C4-2B (cell line): Measurements from ENCODE around the gene ARFIP2.

ENCODE experiments used
- ZFX ChIP-seq: fragments of 450-650 bp; IDR thresholded peaks from 2 replicates; pipeline ENCODE4 v1.6.1; 2017
- TF ChIP-seq, protein P1 (sequence below): fragments of 450-650 bp; conservative IDR thresholded peaks from 2 replicates; pipeline ENCODE4 v1.5.1; 2017; ENCODE audit warnings: mild to moderate bottlenecking

DNA sequence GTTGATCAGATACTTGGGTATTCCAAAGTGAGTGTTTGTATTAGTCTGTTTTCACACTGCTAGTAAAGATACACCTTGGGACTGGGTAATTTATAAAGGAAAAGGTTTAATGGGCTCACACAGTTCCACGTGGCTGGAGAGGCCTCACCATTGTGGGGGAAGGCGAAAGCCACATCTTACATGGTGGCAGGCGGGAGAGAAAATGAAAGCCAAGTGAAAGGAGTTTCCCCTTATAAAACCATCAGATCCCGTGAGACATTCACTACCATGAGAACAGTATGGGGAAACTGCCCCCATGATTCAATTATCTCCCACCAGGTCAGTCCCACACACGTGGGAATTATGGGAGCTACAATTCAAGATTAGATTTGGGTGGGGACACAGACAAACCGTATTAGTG lies 7.2 kb upstream of the ARFIP2 start:
- TF ChIP-seq, protein P1, sequence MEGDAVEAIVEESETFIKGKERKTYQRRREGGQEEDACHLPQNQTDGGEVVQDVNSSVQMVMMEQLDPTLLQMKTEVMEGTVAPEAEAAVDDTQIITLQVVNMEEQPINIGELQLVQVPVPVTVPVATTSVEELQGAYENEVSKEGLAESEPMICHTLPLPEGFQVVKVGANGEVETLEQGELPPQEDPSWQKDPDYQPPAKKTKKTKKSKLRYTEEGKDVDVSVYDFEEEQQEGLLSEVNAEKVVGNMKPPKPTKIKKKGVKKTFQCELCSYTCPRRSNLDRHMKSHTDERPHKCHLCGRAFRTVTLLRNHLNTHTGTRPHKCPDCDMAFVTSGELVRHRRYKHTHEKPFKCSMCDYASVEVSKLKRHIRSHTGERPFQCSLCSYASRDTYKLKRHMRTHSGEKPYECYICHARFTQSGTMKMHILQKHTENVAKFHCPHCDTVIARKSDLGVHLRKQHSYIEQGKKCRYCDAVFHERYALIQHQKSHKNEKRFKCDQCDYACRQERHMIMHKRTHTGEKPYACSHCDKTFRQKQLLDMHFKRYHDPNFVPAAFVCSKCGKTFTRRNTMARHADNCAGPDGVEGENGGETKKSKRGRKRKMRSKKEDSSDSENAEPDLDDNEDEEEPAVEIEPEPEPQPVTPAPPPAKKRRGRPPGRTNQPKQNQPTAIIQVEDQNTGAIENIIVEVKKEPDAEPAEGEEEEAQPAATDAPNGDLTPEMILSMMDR, result no peak
- no peak for TF ChIP-seq ZFX
